ENCODE measurements around the gene SAP30BP. TPM values are rescaled to one million over a fixed set of nuclear protein-coding genes. Genes with fewer than 3 reads are reported as not detected.

Gene SAP30BP
- total RNA-seq, 2 donors from 2014 or later: 47.2 to 73.8 TPM

DNA sequence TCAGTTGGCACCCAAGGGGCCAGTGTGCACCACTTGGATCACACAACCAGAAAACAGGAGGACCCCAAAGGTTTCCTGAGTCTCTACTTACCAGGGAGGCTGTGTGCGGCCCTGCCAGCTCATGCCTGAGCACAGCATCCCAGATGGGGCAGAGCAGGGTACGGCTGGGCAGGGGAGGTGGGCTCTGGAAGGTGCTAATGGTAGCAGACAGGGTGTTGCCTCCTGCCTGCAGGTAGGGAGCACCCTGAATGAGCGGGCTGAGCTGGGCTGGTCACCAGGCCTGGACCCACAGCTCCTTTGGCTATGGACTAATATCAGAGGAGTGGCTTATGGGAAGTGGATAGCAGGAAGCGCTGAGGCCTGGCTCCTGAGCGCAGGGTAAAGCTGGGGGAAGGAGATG, 14.8 kb upstream of the SAP30BP start:
- intact Hi-C loops (cut with DNase I): no loop called here
- ATAC-seq (no peak), DNase-seq (no peak)
- TF ChIP-seq POLR2A (IDR thresholded peaks at IDR 0.05): no peak
- no peak for TF ChIP-seq CTCF (IDR thresholded peaks at IDR 0.05)
- no peaks in the 10 kb centered on the region for H3K36me3 ChIP-seq (replicated peaks in 1 of 2; ENCODE audit: insufficient read depth in 1 of 2, low read depth in 2 of 2)
- H3K4me1 ChIP-seq: peaks cover 4% of the 10 kb centered on the region
- no peaks in the 10 kb centered on the region for H3K27me3 ChIP-seq
- H3K4me3 ChIP-seq: no peak overlapping the region
- no peaks in the 10 kb centered on the region for H3K9me3 ChIP-seq
- 80 to 86% methylated on average over 3 to 5 of the region's 5 CpGs for WGBS, 2 donors
- no peak overlapping the region for H3K27ac ChIP-seq

- DNase-seq (peak in 2 of 4 donors; percentile 24 to 37), ATAC-seq (peak; percentile 54)
- intact Hi-C loops (cut with DNase I): no loop called here
- peaks cover 0 to 2% of the 10 kb centered on the region in 2 donors for H3K36me3 ChIP-seq (replicated peaks in 1 of 2; ENCODE audit: insufficient read depth in 1 of 2, low read depth in 2 of 2)
- no peaks in the 10 kb centered on the region for H3K4me1 ChIP-seq
- WGBS, 2 donors: 55 to 75% methylated on average over 6 of the region's 6 CpGs
- H3K4me3 ChIP-seq: no peak overlapping the region
- no peak overlapping the region for H3K27ac ChIP-seq
- no peaks in the 10 kb centered on the region for H3K9me3 ChIP-seq
- no peaks in the 10 kb centered on the region for H3K27me3 ChIP-seq
- TF ChIP-seq CTCF (IDR thresholded peaks at IDR 0.05) (peak in 6 of 7 experiments; percentile 26 to 54 (median 49)), POLR2A (IDR thresholded peaks at IDR 0.05) (no peak)
Observed at GRCh38 chr17:75652934-75653549, 14.1 kb upstream of the SAP30BP start.

DNA sequence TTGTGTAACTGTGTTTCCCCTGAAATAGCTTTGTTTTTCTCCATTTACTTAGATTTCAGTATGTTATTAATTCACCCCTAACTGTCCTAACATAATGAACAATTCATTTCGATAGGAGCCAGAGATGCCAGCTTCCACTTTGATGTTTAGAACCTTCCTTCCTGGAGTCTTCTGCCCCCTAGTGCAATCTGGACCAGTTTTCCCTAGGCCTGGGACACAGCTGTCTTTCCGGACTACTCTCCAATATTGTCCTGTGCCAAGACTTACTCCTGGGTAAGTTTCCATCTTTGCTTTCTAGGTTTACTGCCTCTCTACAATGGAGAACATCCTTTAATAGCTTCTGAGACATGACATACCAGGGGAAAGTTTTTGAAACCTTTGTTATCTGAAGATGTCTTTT, 13.0 kb upstream of the SAP30BP start:
- WGBS, 2 donors: 30 to 33% methylated on average over 2 of the region's 2 CpGs
- Histone ChIP-seq H3K27me3 (no peaks in the 10 kb centered on the region), H3K27ac (no peak overlapping the region), H3K4me3 (no peak overlapping the region), H3K36me3 (replicated peaks in 1 of 2; ENCODE audit: insufficient read depth in 1 of 2, low read depth in 2 of 2) (peaks cover 0 to 2% of the 10 kb centered on the region in 2 donors), H3K9me3 (no peaks in the 10 kb centered on the region), H3K4me1 (no peaks in the 10 kb centered on the region)
- intact Hi-C loops (cut with DNase I): no loop called here
- DNase-seq: no peak
- no peak for TF ChIP-seq POLR2A (IDR thresholded peaks at IDR 0.05)
- peak in 1 of 7 experiments; percentile 22 for TF ChIP-seq CTCF (IDR thresholded peaks at IDR 0.05)
- ATAC-seq: no peak

- no peak overlapping the region for H3K27ac ChIP-seq
- H3K27me3 ChIP-seq: no peaks in the 10 kb centered on the region
- 66 to 91% methylated on average over 5 of the region's 5 CpGs for WGBS, 2 donors
- H3K36me3 ChIP-seq (replicated peaks in 1 of 2; ENCODE audit: insufficient read depth in 1 of 2, low read depth in 2 of 2): peaks cover 5 to 17% of the 10 kb centered on the region in 2 donors
- TF ChIP-seq POLR2A (IDR thresholded peaks at IDR 0.05): no peak
- no peaks in the 10 kb centered on the region for H3K9me3 ChIP-seq
- DNase-seq: no peak
- intact Hi-C loops (cut with DNase I): no loop called here
- H3K4me3 ChIP-seq: no peak overlapping the region
- no peak for ATAC-seq
- H3K4me1 ChIP-seq: no peaks in the 10 kb centered on the region
Observed at GRCh38 chr17:75658237-75658636, 8.9 kb upstream of the SAP30BP start.

- no peak for ATAC-seq
- Histone ChIP-seq H3K9me3 (no peaks in the 10 kb centered on the region), H3K36me3 (replicated peaks in 1 of 2; ENCODE audit: insufficient read depth in 1 of 2, low read depth in 2 of 2) (peaks cover 5 to 17% of the 10 kb centered on the region in 2 donors), H3K4me3 (no peak overlapping the region), H3K27me3 (no peaks in the 10 kb centered on the region), H3K4me1 (peaks cover 8% of the 10 kb centered on the region), H3K27ac (no peak overlapping the region)
- WGBS, 2 donors: 86 to 98% methylated on average over 4 of the region's 4 CpGs
- intact Hi-C loops (cut with DNase I): no loop called here
- DNase-seq: no peak
- TF ChIP-seq POLR2A (IDR thresholded peaks at IDR 0.05): no peak
- TF ChIP-seq CTCF (IDR thresholded peaks at IDR 0.05): no peak
Observed at GRCh38 chr17:75661531-75661930, 5.6 kb upstream of the SAP30BP start.

Measured in body of pancreas (tissue), 4 donors.